H9 (cell line): ENCODE measurements around the gene NPBWR2. TPM values are rescaled to one million over a fixed set of nuclear protein-coding genes. Genes with fewer than 3 reads are reported as not detected.
A peak's percentile ranks its signal among the peaks of the same experiment; 100 is the strongest.

Experiments
- DNase-seq: peaks from one replicate; pipeline ENCODE4 v3.0.0-alpha.2; 2017
- H2AFZ ChIP-seq: one replicate; pipeline ENCODE4 v1.6.1; 2013; ENCODE audit warnings: mild to moderate bottlenecking, low read length, control low read depth, moderate library complexity
- H2AK5ac ChIP-seq: 2 replicates; pipeline ENCODE4 v1.6.1; 2013; ENCODE audit warnings: low read length, control low read depth, mixed read lengths; ENCODE audit not compliant: insufficient read length
- H2BK120ac ChIP-seq: one replicate; pipeline ENCODE4 v1.6.1; 2013; ENCODE audit warnings: low read depth, mild to moderate bottlenecking, low read length, control low read depth, inconsistent platforms; ENCODE audit not compliant: poor library complexity, severe bottlenecking
- H2BK12ac ChIP-seq: 2 replicates; pipeline ENCODE4 v1.6.1; 2013; ENCODE audit warnings: low read length, control low read depth, mixed read lengths, low read depth; ENCODE audit not compliant: insufficient read length
- H2BK15ac ChIP-seq: 2 replicates; pipeline ENCODE4 v1.6.1; 2013; ENCODE audit warnings: low read depth, low read length, control low read depth
- H2BK20ac ChIP-seq: one replicate; pipeline ENCODE4 v1.6.1; 2013; ENCODE audit warnings: low read depth, mild to moderate bottlenecking, low read length, control low read depth, inconsistent platforms; ENCODE audit not compliant: poor library complexity, severe bottlenecking
- H2BK5ac ChIP-seq: 2 replicates; pipeline ENCODE4 v1.6.1; 2013; ENCODE audit warnings: low read length, control low read depth, mixed read lengths; ENCODE audit not compliant: insufficient read length
- H3K14ac ChIP-seq: 2 replicates; pipeline ENCODE4 v1.6.1; 2013; ENCODE audit warnings: low read length, control low read depth; ENCODE audit not compliant: insufficient read depth
- H3K18ac ChIP-seq: 2 replicates; pipeline ENCODE4 v1.6.1; 2013; ENCODE audit warnings: low read depth, mild to moderate bottlenecking, mixed read lengths, low read length, control low read depth; ENCODE audit not compliant: insufficient read length
- H3K23ac ChIP-seq: 2 replicates; pipeline ENCODE4 v1.6.1; 2013; ENCODE audit warnings: low read length, control low read depth, mixed read lengths, low read depth; ENCODE audit not compliant: insufficient read length
- H3K23me2 ChIP-seq: 2 replicates; pipeline ENCODE4 v1.6.1; 2013; ENCODE audit warnings: low read depth, mild to moderate bottlenecking, mixed read lengths, low read length, control low read depth; ENCODE audit not compliant: insufficient read length, poor library complexity, severe bottlenecking
- H3K27ac ChIP-seq: 2 replicates; pipeline ENCODE4 v1.5.1; 2013; ENCODE audit warnings: low read length, control low read depth, mixed read lengths, low read depth; ENCODE audit not compliant: insufficient read length
- H3K27me3 ChIP-seq: 2 replicates; pipeline ENCODE4 v1.6.1; 2013; ENCODE audit warnings: low read length, control low read depth, inconsistent platforms; ENCODE audit not compliant: insufficient read depth
- H3K4ac ChIP-seq: 2 replicates; pipeline ENCODE4 v1.6.1; 2013; ENCODE audit warnings: low read depth, mild to moderate bottlenecking, control low read depth, inconsistent platforms, low read length, moderate library complexity
- H3K4me1 ChIP-seq: 2 replicates; pipeline ENCODE4 v1.6.1; 2013; ENCODE audit warnings: low read length, control low read depth, inconsistent platforms; ENCODE audit not compliant: insufficient read depth
- H3K4me2 ChIP-seq: 2 replicates; pipeline ENCODE4 v1.6.1; 2013; ENCODE audit warnings: low read length, control low read depth, mixed read lengths; ENCODE audit not compliant: insufficient read length, insufficient read depth
- H3K56ac ChIP-seq: 2 replicates; pipeline ENCODE4 v1.6.1; 2013; ENCODE audit warnings: low read depth, mild to moderate bottlenecking, mixed read lengths, low read length, control low read depth; ENCODE audit not compliant: insufficient read length
- H3K79me1 ChIP-seq: 2 replicates; pipeline ENCODE4 v1.6.1; 2013; ENCODE audit warnings: low read depth, mild to moderate bottlenecking, moderate library complexity, low read length, control low read depth, inconsistent platforms; ENCODE audit not compliant: insufficient read depth, poor library complexity, severe bottlenecking
- H3K79me2 ChIP-seq: 2 replicates; pipeline ENCODE4 v1.6.1; 2013; ENCODE audit warnings: low read length, control low read depth, inconsistent platforms; ENCODE audit not compliant: insufficient read depth
- H3K9ac ChIP-seq: 2 replicates; pipeline ENCODE4 v1.6.1; 2013; ENCODE audit warnings: low read length, control low read depth, mixed read lengths; ENCODE audit not compliant: insufficient read length; ENCODE audit errors: extremely low read depth
- H3K9me3 ChIP-seq: one replicate; pipeline ENCODE4 v1.6.1; 2013; ENCODE audit warnings: low read depth, low read length, inconsistent platforms; ENCODE audit not compliant: control insufficient read depth
- H3T11ph ChIP-seq: one replicate; pipeline ENCODE4 v1.6.1; 2013; ENCODE audit warnings: mild to moderate bottlenecking, low read length, control low read depth, inconsistent platforms
- H4K20me1 ChIP-seq: one replicate; pipeline ENCODE4 v1.6.1; 2013; ENCODE audit not compliant: control insufficient read depth, insufficient read length, insufficient read depth
- H4K5ac ChIP-seq: 2 replicates; pipeline ENCODE4 v1.6.1; 2013; ENCODE audit warnings: low read depth, mild to moderate bottlenecking, mixed read lengths, low read length, control low read depth; ENCODE audit not compliant: insufficient read length
- H4K8ac ChIP-seq: replicated peaks from 2 replicates; pipeline ENCODE4 v1.6.1; 2013; ENCODE audit warnings: low read length, control low read depth, mixed read lengths, low read depth; ENCODE audit not compliant: insufficient read length
- H4K91ac ChIP-seq: 2 replicates; pipeline ENCODE4 v1.6.1; 2013; ENCODE audit warnings: low read depth, mild to moderate bottlenecking, moderate library complexity, mixed read lengths, low read length, control low read depth; ENCODE audit not compliant: insufficient read length
- H3K27ac Mint-ChIP-seq, 3 experiments: 2 replicates in 2 of 3; 3 replicates in 1 of 3; pipeline ENCODE4 v1.8.0; 2020 to 2021; ENCODE audit warnings: mixed read lengths in 3 of 3, mild to moderate bottlenecking in 1 of 3, moderate library complexity in 1 of 3
- H3K27me3 Mint-ChIP-seq: 2 replicates; pipeline ENCODE4 v1.8.0; 2021; ENCODE audit warnings: low read depth, mild to moderate bottlenecking, moderate library complexity, mixed read lengths
- H3K36me3 Mint-ChIP-seq, 3 experiments: 2 replicates in 2 of 3; 3 replicates in 1 of 3; pipeline ENCODE4 v1.8.0; 2020 to 2021; ENCODE audit warnings: low read depth in 3 of 3, mixed read lengths in 3 of 3; ENCODE audit not compliant: insufficient read depth in 1 of 3
- H3K4me1 Mint-ChIP-seq, 2 experiments: 2 replicates each; pipeline ENCODE4 v1.8.0; 2020; ENCODE audit warnings: mixed read lengths in 2 of 2
- H3K4me3 Mint-ChIP-seq, 2 experiments: 2 replicates in 1 of 2; 3 replicates in 1 of 2; pipeline ENCODE4 v1.8.0; 2020 to 2021; ENCODE audit warnings: mild to moderate bottlenecking in 2 of 2, mixed read lengths in 2 of 2, moderate library complexity in 1 of 2
- H3K9me3 Mint-ChIP-seq, 2 experiments: 2 replicates in 1 of 2; 3 replicates in 1 of 2; pipeline ENCODE4 v1.8.0; 2020; ENCODE audit warnings: mild to moderate bottlenecking in 2 of 2, mixed read lengths in 2 of 2, moderate library complexity in 1 of 2
- CTCF ChIP-seq: fragments of 200-600 bp; sonication (generic); conservative IDR thresholded peaks from 3 replicates; pipeline ENCODE4 v1.8.0; 2021; ENCODE audit warnings: antibody characterized with exemption, mild to moderate bottlenecking
- WGBS: extraction: QIAGEN DNeasy Blood & Tissue Kit; methylation state at CpG from one replicate; pipeline ENCODE4 v1.1.7; 2013; ENCODE audit warnings: missing lambda C conversion rate, low lambda C conversion rate, mixed read lengths; ENCODE audit not compliant: insufficient read length; ENCODE audit errors: extremely low coverage; 5-methylcytosine and 5-hydroxymethylcytosine counted together
- total RNA-seq: library from RNA; stranded (reverse); gene quantifications from 2 replicates; pipeline ENCODE4 v1.2.1, GENCODE V29; 2021

Gene NPBWR2
- total RNA-seq, 1 experiment from 2014 or later: not detected

GRCh38 chr20:64119681-64120341 is 12.4 kb upstream of the NPBWR2 start:
- Mint-ChIP-seq H3K4me3 (peak overlapping the region in 1 of 2 experiments; percentile 26; a peak in 1 of 5 replicates), H3K36me3 (peaks cover 0 to 1% (median 0%) of the 10 kb centered on the region in 3 experiments; a peak in 1 of 7 replicates), H3K9me3 (peaks cover 3 to 4% of the 10 kb centered on the region in 2 experiments; a peak in 4 of 5 replicates), H3K27ac (no peak overlapping the region), H3K4me1 (peaks cover 4 to 5% of the 10 kb centered on the region in 2 experiments; a peak in 3 of 4 replicates), H3K27me3 (peaks cover 35% of the 10 kb centered on the region)
- no peak overlapping the region for H2BK12ac ChIP-seq
- no peaks in the 10 kb centered on the region for H3K79me2 ChIP-seq
- H3K56ac ChIP-seq: no peak overlapping the region
- no peak overlapping the region for H2BK5ac ChIP-seq
- H2BK120ac ChIP-seq: no peak overlapping the region
- no peak overlapping the region for H4K5ac ChIP-seq
- no peak overlapping the region for H2BK15ac ChIP-seq
- TF ChIP-seq CTCF: no peak
- H4K91ac ChIP-seq: no peak overlapping the region
- H3T11ph ChIP-seq: no peak overlapping the region
- no CpG with 5 or more reads among the region's 14 CpGs for WGBS
- no peak overlapping the region for H3K23ac ChIP-seq
- H3K27me3 ChIP-seq: no peaks in the 10 kb centered on the region; the same call in 1 of the 2 replicates
- no peaks in the 10 kb centered on the region for H3K9me3 ChIP-seq
- no peaks in the 10 kb centered on the region for H3K79me1 ChIP-seq
- H4K20me1 ChIP-seq: peaks cover 3% of the 10 kb centered on the region
- H3K18ac ChIP-seq: no peak overlapping the region
- no peak overlapping the region for H3K4me2 ChIP-seq
- no peak overlapping the region for H3K4ac ChIP-seq
- no peak overlapping the region for H2AFZ ChIP-seq
- no peak overlapping the region for H2BK20ac ChIP-seq
- H3K4me1 ChIP-seq: no peaks in the 10 kb centered on the region
- H2AK5ac ChIP-seq: no peak overlapping the region
- H3K27ac ChIP-seq: no peak overlapping the region
- no peak overlapping the region for H3K9ac ChIP-seq
- no peaks in the 10 kb centered on the region for H3K23me2 ChIP-seq
- no peak overlapping the region for H4K8ac ChIP-seq
- no peak for DNase-seq
- no peak overlapping the region for H3K14ac ChIP-seq
